ENCODE data around the gene HAGHL.
A peak's percentile ranks its signal among the peaks of the same experiment; 100 is the strongest.

The HAGHL gene

GRCh38 chr16:706189-707061, 20.5 kb upstream of the HAGHL start:
- peak overlapping the region; percentile 90 for H3K27ac ChIP-seq
- no peak for TF ChIP-seq ZFX (IDR thresholded peaks at IDR 0.05; ENCODE audit: borderline replicate concordance)
- TF ChIP-seq CTCF (IDR thresholded peaks at IDR 0.05): no peak

- TF ChIP-seq ZFX (IDR thresholded peaks at IDR 0.05; ENCODE audit: borderline replicate concordance) (no peak), CTCF (IDR thresholded peaks at IDR 0.05) (no peak)
- peak overlapping the region; percentile 90 for H3K27ac ChIP-seq
These were observed 19.8 kb upstream of the HAGHL start for GRCh38 chr16:707062-707538.

GRCh38 chr16:708019-708418, 18.9 kb upstream of the HAGHL start:
- TF ChIP-seq CTCF (IDR thresholded peaks at IDR 0.05) (no peak), ZFX (IDR thresholded peaks at IDR 0.05; ENCODE audit: borderline replicate concordance) (no peak)
- H3K27ac ChIP-seq: no peak overlapping the region

GRCh38 chr16:708959-709358, 17.9 kb upstream of the HAGHL start:
- TF ChIP-seq CTCF (IDR thresholded peaks at IDR 0.05) (no peak), ZFX (IDR thresholded peaks at IDR 0.05; ENCODE audit: borderline replicate concordance) (no peak)
- no peak overlapping the region for H3K27ac ChIP-seq

- TF ChIP-seq CTCF (IDR thresholded peaks at IDR 0.05) (no peak), ZFX (IDR thresholded peaks at IDR 0.05; ENCODE audit: borderline replicate concordance) (no peak)
These were observed 17.1 kb upstream of the HAGHL start for GRCh38 chr16:709566-710499.

GRCh38 chr16:710500-711075, 16.3 kb upstream of the HAGHL start:
- TF ChIP-seq ZFX (IDR thresholded peaks at IDR 0.05; ENCODE audit: borderline replicate concordance): no peak
- TF ChIP-seq CTCF (IDR thresholded peaks at IDR 0.05): no peak
- no peak overlapping the region for H3K27ac ChIP-seq

More at GRCh38 chr16:709566-710499, 17.1 kb upstream of the HAGHL start:
- 0 out of 2 replicates have a peak overlapping the region, but pooled peaks have one; percentile 23 for H3K27ac ChIP-seq

All from 22Rv1 (cell line).